Osteoblast (primary cell): Measurements from ENCODE around the gene FXYD4. TPM values are rescaled to one million over a fixed set of nuclear protein-coding genes. Genes with fewer than 3 reads are reported as not detected.
A peak's percentile ranks its signal among the peaks of the same experiment; 100 is the strongest.

ENCODE experiments used
- DNase-seq: peaks from one replicate; pipeline ENCODE4 v3.0.0; 2011; ENCODE audit warnings: low spot score, mixed read lengths; ENCODE audit not compliant: insufficient read length; ENCODE audit errors: missing footprints
- H2AFZ ChIP-seq: 2 replicates; pipeline ENCODE4 v1.6.0; 2011; ENCODE audit warnings: mild to moderate bottlenecking, low read length
- H3K27ac ChIP-seq: 2 replicates; pipeline ENCODE4 v1.5.1; 2011; ENCODE audit warnings: mild to moderate bottlenecking, low read depth, low read length, moderate library complexity
- H3K27me3 ChIP-seq: 2 replicates; pipeline ENCODE4 v1.6.0; 2012; ENCODE audit warnings: mild to moderate bottlenecking, control low read depth, inconsistent platforms, low read length, moderate library complexity; ENCODE audit not compliant: insufficient read depth
- H3K36me3 ChIP-seq: 2 replicates; pipeline ENCODE4 v1.5.1; 2011; ENCODE audit warnings: mild to moderate bottlenecking, low read length, control low read depth, moderate library complexity; ENCODE audit not compliant: insufficient read depth
- H3K4me1 ChIP-seq: 2 replicates; pipeline ENCODE4 v1.5.1; 2011; ENCODE audit warnings: mild to moderate bottlenecking, low read length, control low read depth, moderate library complexity; ENCODE audit not compliant: insufficient read depth
- H3K4me2 ChIP-seq: 2 replicates; pipeline ENCODE4 v1.6.0; 2011; ENCODE audit warnings: mild to moderate bottlenecking, low read length; ENCODE audit not compliant: insufficient read depth
- H3K4me3 ChIP-seq: fragments of 200-600 bp; sonication (generic); 3 replicates; pipeline ENCODE4 v1.5.1; 2012; ENCODE audit warnings: mild to moderate bottlenecking, low read length, inconsistent platforms; ENCODE audit not compliant: insufficient read depth
- H3K79me2 ChIP-seq: 2 replicates; pipeline ENCODE4 v1.6.0; 2012; ENCODE audit warnings: mild to moderate bottlenecking, low read length, control low read depth, inconsistent platforms; ENCODE audit not compliant: insufficient read depth
- H3K9me3 ChIP-seq: 2 replicates; pipeline ENCODE4 v1.5.1; 2011; ENCODE audit warnings: low read depth, low read length, control low read depth
- H4K20me1 ChIP-seq: 2 replicates; pipeline ENCODE4 v1.6.0; 2012; ENCODE audit warnings: mild to moderate bottlenecking, low read length, control low read depth; ENCODE audit not compliant: insufficient read depth
- CTCF ChIP-seq: IDR thresholded peaks from 2 replicates; pipeline ENCODE4 v1.5.1; 2011; ENCODE audit warnings: mild to moderate bottlenecking, low read depth, low read length, moderate library complexity; ENCODE audit errors: extremely low read depth
- total RNA-seq: library from RNA; depleted of rRNA; stranded (reverse); fragments of >200 nt; gene quantifications from 2 replicates; pipeline ENCODE4 v1.2.3, GENCODE V29; 2012

Gene FXYD4
- total RNA-seq, 1 donor = not detected

GRCh38 chr10:43393606-43394360, 22.3 kb downstream of the FXYD4 start:
- H2AFZ ChIP-seq = no peak overlapping the region
- peaks cover 97% of the 10 kb centered on the region for H3K79me2 ChIP-seq
- peaks cover 25% of the 10 kb centered on the region for H3K4me1 ChIP-seq
- no peak for TF ChIP-seq CTCF
- H3K9me3 ChIP-seq = no peaks in the 10 kb centered on the region
- H3K4me2 ChIP-seq = no peak overlapping the region
- DNase-seq = no peak
- H3K27ac ChIP-seq = peak overlapping the region; percentile 33
- peaks cover 66% of the 10 kb centered on the region for H4K20me1 ChIP-seq
- H3K4me3 ChIP-seq = no peak overlapping the region
- H3K36me3 ChIP-seq = peaks cover 58% of the 10 kb centered on the region
- H3K27me3 ChIP-seq = no peaks in the 10 kb centered on the region

GRCh38 chr10:43394868-43395267, 23.4 kb downstream of the FXYD4 start:
- H3K9me3 ChIP-seq = no peaks in the 10 kb centered on the region
- peaks cover 65% of the 10 kb centered on the region for H4K20me1 ChIP-seq
- TF ChIP-seq CTCF = no peak
- no peak for DNase-seq
- H3K27me3 ChIP-seq = no peaks in the 10 kb centered on the region
- H3K4me3 ChIP-seq = peak overlapping the region; percentile 77
- H3K27ac ChIP-seq = no peak overlapping the region
- H3K4me1 ChIP-seq = peaks cover 35% of the 10 kb centered on the region
- H3K4me2 ChIP-seq = peak overlapping the region; percentile 76
- H3K79me2 ChIP-seq = peaks cover 97% of the 10 kb centered on the region
- peaks cover 50% of the 10 kb centered on the region for H3K36me3 ChIP-seq
- no peak overlapping the region for H2AFZ ChIP-seq

- peaks cover 43% of the 10 kb centered on the region for H3K36me3 ChIP-seq
- peaks cover 97% of the 10 kb centered on the region for H3K79me2 ChIP-seq
- H2AFZ ChIP-seq = no peak overlapping the region
- TF ChIP-seq CTCF = no peak
- H3K27me3 ChIP-seq = no peaks in the 10 kb centered on the region
- peaks cover 65% of the 10 kb centered on the region for H4K20me1 ChIP-seq
- peak; percentile 66 for DNase-seq
- no peaks in the 10 kb centered on the region for H3K9me3 ChIP-seq
- H3K4me2 ChIP-seq = peak overlapping the region; percentile 76
- H3K27ac ChIP-seq = peak overlapping the region; percentile 75
- H3K4me1 ChIP-seq = peaks cover 39% of the 10 kb centered on the region
- peak overlapping the region; percentile 77 for H3K4me3 ChIP-seq
Measured at GRCh38 chr10:43395571-43396060, 24.2 kb downstream of the FXYD4 start.
